Hematopoietic multipotent progenitor cell treated with erythropoietin and hydrocortisone succinate and interleukin-3 and kit ligand, for 6 days (in vitro differentiated cells): Measurements from ENCODE around the gene UGT1A9.
"Not testable (repeated sequence)": the region's sequence is repeated elsewhere in the genome, so short reads cannot be mapped to it uniquely, and the experiment has no call there.

Source experiments
- DNase-seq: peaks from one replicate; pipeline ENCODE4 v3.0.0-alpha.2; 2015

Gene UGT1A9

GRCh38 chr2:233681521-233682099 is 9.9 kb downstream of the UGT1A9 start, which contains the start of gene UGT1A7:
Gene UGT1A7, plus strand, starts transcription at chr2:233681901. Its CDS starts 37 bp downstream, at chr2:233681938.
- DNase-seq = no peak

GRCh38 chr2:233684640-233685039 is 12.9 kb downstream of the UGT1A9 start:
- no peak for DNase-seq

DNA sequence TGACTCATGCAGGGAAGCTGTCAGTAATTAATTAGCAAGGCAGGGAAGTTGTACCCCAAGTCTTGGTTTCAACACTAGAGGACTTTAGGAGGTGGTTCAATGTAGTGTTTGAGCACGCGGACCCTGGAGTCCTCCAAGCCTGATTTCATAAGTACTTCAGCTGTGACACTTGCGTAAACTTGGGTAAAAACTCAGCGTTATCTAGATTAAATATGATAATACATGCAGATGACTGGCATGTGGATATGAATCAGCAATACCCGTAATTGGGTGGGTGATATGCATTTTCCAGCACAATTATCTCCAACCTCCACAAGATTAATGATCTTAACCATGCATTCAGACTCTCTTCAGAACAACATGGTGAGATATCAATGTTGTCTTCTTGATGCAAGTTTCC is 15.2 kb downstream of the UGT1A9 start:
- peak; percentile 77 for DNase-seq

DNA sequence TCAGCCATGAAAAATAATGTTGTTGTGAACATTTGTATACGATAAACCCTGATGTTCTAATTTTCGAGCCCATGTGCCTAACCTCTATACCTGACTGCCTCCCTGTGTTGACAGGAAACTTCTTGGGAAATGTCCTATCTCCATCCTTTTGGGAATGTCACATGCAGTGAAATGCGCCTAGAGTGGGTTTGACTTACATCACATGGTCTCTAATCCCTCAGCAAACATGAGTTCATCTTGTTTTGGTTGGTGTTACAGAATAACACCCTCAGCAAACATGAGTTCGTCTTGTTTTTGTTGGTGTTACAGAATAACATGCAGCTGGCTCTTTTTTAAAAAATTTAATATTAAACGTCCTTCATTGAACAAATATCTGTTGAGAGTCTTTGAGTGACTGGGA is 16.6 kb downstream of the UGT1A9 start:
- DNase-seq = no peak

DNA sequence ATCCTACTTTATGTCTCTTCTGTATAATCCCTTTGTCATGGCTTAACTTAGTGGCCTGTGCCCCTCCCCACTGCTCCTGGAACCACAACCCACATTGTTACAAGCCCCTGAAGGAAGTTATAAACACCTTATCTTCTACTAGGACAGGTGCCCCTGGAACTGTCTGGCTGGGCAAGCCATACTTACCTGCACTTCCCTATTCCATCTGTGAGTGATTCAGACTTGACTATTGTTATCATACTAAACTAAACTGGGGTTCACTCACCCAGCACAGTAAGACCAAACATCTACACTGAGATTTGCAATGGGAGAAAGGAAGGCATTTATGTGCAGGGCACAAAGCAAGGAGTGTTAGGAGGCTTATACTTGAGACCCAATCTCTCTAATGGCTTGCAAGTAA is 17.3 kb downstream of the UGT1A9 start:
- no peak for DNase-seq

GRCh38 chr2:233689501-233689900 is 17.8 kb downstream of the UGT1A9 start:
- DNase-seq = peak; percentile 61

GRCh38 chr2:233690444-233690843 is 18.7 kb downstream of the UGT1A9 start:
- DNase-seq = no peak

- DNase-seq = peak; percentile 39
These were observed 20.0 kb downstream of the UGT1A9 start for GRCh38 chr2:233691443-233692433.

GRCh38 chr2:233692648-233693047 is 20.9 kb downstream of the UGT1A9 start, which contains the start of gene UGT1A6:
Gene UGT1A6, plus strand, starts transcription at chr2:233692890. Its CDS starts 115 bp downstream, at chr2:233693005.
- no peak for DNase-seq

DNA sequence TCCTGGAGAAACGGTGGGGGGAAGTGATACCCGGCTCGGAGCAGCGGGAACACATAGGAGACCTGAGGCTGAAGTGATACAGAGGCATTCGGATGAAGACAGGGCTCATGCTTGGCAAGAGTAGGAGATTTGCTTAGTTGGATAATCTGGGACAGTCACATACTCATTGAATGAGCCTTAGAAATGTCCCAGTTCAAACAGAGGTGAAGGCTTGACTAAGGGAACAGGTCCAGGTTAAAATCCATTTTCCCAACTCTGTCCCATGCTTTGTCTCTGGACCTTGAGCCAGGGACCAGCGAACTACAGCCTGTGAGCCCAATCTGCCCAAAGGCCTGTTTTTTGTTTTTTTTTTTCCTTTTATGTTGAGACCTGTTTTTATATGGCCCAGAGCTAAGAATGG is 22.3 kb downstream of the UGT1A9 start:
- no peak for DNase-seq

GRCh38 chr2:233698740-233699139 is 27.0 kb downstream of the UGT1A9 start:
- no peak for DNase-seq

DNA sequence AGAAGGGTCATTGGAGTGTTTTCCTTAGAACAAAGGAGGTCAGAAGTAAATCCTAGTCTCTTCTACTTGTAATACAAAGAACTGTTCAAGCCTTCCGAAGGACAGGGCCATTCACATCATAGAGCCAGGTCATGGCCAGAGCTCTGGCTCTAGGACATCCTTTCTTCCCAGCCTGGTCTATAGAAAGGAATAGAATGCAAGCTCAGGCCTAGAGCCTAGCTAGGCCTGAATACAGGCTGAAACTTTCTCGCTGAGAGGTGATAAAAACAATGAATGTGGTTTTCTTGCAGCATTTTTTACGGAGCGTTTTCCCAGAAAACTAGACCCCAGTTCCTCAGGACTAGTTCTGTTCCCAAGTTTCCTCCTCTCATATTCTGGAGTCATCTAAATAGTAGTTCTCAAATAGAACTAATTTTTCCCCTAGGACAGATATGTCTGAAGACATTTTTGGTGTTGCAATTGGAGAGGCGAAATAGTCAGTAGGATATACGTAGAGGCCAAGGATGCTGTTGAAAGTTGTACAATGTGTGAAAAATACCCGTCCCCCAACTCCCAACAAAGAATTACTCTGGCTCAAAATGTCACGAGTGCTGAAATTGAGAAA is 27.8 kb downstream of the UGT1A9 start:
- DNase-seq = no peak

DNA sequence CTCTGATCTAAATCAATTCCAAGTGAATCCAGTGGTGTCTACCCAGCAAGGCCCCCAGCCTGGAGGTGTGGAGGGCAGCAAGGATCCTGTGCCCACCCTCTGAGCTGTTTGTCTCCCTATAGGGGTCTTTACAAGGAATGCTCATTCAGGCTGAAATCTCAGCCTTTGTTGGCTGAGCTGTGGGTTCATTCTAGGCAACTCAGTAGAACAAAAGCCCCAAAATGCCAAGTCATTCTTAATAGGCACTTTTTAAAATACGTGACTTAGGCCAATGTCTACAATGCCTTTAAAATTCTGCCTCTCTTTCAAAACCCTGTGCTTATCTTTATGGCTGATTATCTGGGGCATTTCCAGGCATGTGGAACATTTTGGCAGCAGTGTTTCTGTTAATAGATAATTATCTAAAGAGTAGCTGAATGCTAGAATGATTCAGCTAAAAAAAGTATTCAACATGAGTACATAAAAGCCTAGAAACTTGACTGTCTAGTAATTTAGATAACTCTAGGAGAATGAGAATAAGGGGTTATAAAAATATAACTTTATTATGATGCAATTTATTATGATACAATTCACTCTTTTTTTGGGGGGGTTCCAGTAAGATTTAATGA is 28.4 kb downstream of the UGT1A9 start:
- DNase-seq = peak; percentile 96

GRCh38 chr2:233700842-233701241 is 29.1 kb downstream of the UGT1A9 start:
- not testable (repeated sequence) for DNase-seq

DNA sequence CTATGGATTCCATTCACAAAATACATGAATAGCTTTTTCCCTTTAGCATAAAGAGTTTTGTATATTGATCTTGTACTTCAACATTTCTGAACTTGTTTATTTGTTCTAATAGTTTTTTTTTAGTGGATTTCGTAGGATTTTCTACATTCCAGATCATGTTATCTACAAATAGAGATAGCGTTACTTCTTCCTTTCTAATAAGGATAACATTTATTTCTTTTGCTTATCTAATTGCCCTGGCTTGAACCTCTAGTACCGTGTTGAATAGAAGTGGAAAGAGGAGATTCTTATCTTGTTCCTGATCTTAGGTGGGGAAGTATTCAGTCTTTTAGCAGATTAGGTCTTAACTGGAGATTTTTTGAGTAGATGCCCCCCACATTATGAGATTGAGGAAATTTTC is 30.5 kb downstream of the UGT1A9 start:
- no peak for DNase-seq

DNA sequence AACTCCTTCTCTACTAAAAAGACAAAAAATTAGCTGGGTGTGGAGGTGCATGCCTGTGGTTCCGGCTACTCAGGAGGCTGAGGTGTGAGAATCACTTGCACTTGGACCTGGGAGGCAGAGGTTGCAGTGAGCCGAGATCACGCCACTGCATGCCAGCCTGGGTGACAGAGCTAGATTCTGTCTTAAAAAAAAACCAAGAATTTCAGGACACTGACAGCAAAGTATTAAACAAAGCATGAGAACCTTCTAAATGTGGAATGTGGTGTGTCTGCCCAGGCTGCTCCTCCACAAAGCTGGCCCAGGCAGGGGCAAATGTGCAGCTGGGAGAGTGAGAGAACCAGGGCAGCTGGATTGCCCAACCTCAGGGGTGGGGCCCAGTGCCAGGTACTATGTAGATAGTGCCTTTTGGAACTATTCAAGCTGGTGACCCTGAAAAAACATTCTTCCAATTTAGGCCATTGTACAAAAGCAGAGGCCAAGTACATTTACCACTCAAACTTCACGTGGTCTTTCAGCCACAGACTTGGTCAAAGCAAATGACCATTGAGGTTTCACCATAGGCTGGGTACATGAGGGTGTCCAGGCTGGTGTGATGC is 34.3 kb downstream of the UGT1A9 start:
- peak; percentile 59 for DNase-seq

DNA sequence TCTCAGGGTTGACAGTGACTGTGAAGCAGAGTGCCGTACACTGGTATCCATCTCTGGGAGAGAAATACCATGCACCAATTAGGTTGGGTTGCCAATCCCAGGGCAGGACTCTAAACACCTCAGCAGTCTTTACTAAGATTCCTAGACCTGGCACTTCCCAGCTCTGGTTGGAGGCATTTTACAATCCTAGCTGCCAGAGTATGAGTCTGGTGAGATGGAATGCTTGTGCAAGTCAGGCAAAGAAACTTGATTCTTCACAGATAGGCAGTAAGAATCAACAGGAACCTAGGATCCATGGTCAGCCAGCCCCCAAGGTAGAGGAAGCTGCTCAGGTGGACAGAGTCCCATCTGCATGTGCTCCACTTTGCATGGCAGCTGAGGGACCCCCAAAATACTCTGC is 35.0 kb downstream of the UGT1A9 start:
- no peak for DNase-seq

DNA sequence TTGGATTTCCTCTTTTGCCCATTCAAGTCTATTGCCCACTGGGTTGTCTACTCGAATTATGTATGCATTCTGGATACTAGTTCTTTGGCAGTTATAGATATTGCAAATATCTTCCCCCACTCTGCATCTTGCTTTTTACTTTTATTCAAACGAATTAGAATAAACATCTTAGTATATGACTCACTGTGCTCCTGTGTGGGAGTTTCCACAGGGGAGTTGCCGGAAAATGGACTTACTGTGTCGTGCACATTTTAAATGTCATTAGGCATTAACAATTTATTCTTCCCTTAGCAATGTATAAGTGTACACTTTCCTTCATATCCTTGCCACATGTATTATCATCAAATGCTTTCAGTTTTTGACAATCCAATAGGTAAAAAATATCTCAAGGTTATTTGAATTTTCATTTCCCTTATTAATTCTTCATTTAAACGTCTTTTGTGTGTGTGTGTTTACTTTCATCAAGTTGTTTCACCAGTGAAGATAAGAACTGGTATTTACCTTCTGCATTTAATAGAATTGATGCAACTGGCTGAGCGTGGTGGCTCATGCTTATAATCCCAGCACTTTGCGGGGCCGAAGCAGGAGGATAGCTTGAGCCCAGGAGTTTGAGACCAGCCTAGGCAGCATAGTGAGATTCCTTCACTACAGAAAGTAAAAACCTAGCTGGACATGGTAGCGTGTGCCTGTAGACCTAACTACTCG is 36.4 kb downstream of the UGT1A9 start:
- DNase-seq = no peak

GRCh38 chr2:233708942-233709341 is 37.2 kb downstream of the UGT1A9 start:
- no peak for DNase-seq

- peak; percentile 91 for DNase-seq
These were observed 39.8 kb downstream of the UGT1A9 start for GRCh38 chr2:233711312-233712008.

- DNase-seq = no peak
These were observed 41.0 kb downstream of the UGT1A9 start, which contains the start of gene UGT1A5 for GRCh38 chr2:233712611-233713261. Gene UGT1A5, plus strand, starts transcription at chr2:233712907. Its CDS starts 85 bp downstream, at chr2:233712992.
